Spleen (tissue), 11 donors: ENCODE data around the gene GJB3. TPM values are rescaled to one million over a fixed set of nuclear protein-coding genes. Genes with fewer than 3 reads are reported as not detected.
A peak's percentile ranks its signal among the peaks of the same experiment; 100 is the strongest.

Source experiments
- DNase-seq: peaks from one replicate; pipeline ENCODE4 v3.0.0-alpha.2; 2020
- H3K27ac ChIP-seq, 8 donors: fragments of 200-600 bp; sonication (generic) in 7 of 8; 1 replicate in 4 of 8; 2 replicates in 4 of 8; pipeline versions ENCODE4 v1.5.0 to v1.8.0; 2016 to 2021; ENCODE audit warnings: inconsistent platforms in 4 of 8, mild to moderate bottlenecking in 4 of 8, moderate library complexity in 1 of 8
- H3K27me3 ChIP-seq, 7 donors: fragments of 200-600 bp; sonication (generic) in 6 of 7; replicated peaks in 1 of 7; 1 replicate in 4 of 7; 2 replicates in 3 of 7; pipeline versions ENCODE4 v1.5.0 to v1.8.0; 2016 to 2021; ENCODE audit warnings: inconsistent platforms in 3 of 7, mild to moderate bottlenecking in 1 of 7
- H3K36me3 ChIP-seq, 6 donors: fragments of 200-600 bp; sonication (generic) in 5 of 6; 1 replicate in 4 of 6; 2 replicates in 2 of 6; pipeline versions ENCODE4 v1.5.0 to v1.8.0; 2016 to 2021; ENCODE audit warnings: inconsistent platforms in 2 of 6
- H3K4me1 ChIP-seq, 6 donors: fragments of 200-600 bp; sonication (generic) in 5 of 6; 1 replicate in 3 of 6; 2 replicates in 3 of 6; pipeline versions ENCODE4 v1.5.0 to v1.8.0; 2016 to 2021; ENCODE audit warnings: inconsistent platforms in 3 of 6
- H3K4me3 ChIP-seq, 8 donors: fragments of 200-600 bp; sonication (generic) in 7 of 8; 1 replicate in 4 of 8; 2 replicates in 4 of 8; pipeline versions ENCODE4 v1.5.0 to v1.8.0; 2016 to 2021; ENCODE audit warnings: inconsistent platforms in 4 of 8, mild to moderate bottlenecking in 4 of 8, moderate library complexity in 2 of 8
- H3K9me3 ChIP-seq, 8 donors: fragments of 200-600 bp; sonication (generic) in 7 of 8; 1 replicate in 4 of 8; 2 replicates in 4 of 8; pipeline versions ENCODE4 v1.5.0 to v1.8.0; 2016 to 2021; ENCODE audit warnings: inconsistent platforms in 4 of 8
- POLR2A ChIP-seq, 3 donors: fragments of 450-650 bp; IDR thresholded peaks; one replicate each; pipeline ENCODE4 v1.5.1; 2017; ENCODE audit warnings: antibody characterized with exemption in 3 of 3, mild to moderate bottlenecking in 1 of 3
- POLR2AphosphoS5 ChIP-seq, 3 donors: sonication (generic); formaldehyde crosslinking; IDR thresholded peaks; one replicate each; pipeline ENCODE4 v1.5.1; 2017; ENCODE audit warnings: antibody characterized with exemption in 3 of 3
- WGBS, 5 donors: extraction: QIAGEN DNeasy Blood & Tissue Kit in 3 of 5; methylation state at CpG; one replicate each; pipeline versions ENCODE4 v1.1.5 to v1.1.7; 2013 to 2018; 5-methylcytosine and 5-hydroxymethylcytosine counted together
- intact Hi-C: fragments of 100-400 bp; cut with DNase I; formaldehyde crosslinking; loops from one replicate; pipeline ENCODE4 v1.15.0; 2023; ENCODE audit warnings: low total_unique reads
- polyA plus RNA-seq, 3 donors: library from polyadenylated mRNA; stranded (reverse); fragments of 200-250 nt; gene quantifications; one replicate each; pipeline ENCODE4 v1.2.1, GENCODE V29; 2013
- total RNA-seq, 7 donors: library from RNA; depleted of rRNA in 3 of 7; stranded (reverse); fragments of >200 nt in 3 of 7; fragmentation: NEBNext Ultra II Directional in 4 of 7; extraction: Animal tissue kit (Norgen Biotek cat#: 25700) in 4 of 7; gene quantifications; one replicate each; pipeline versions ENCODE4 v1.1.0 to v1.2.1, GENCODE V29; 2016 to 2021
- TF ChIP-seq, protein P1 (sequence below), 11 experiments: fragments of 200-600 bp in 7 of 11; fragments of 450-650 bp in 4 of 11; sonication (generic) in 4 of 11; IDR thresholded peaks in 8 of 11; conservative IDR thresholded peaks in 3 of 11; 1 replicate in 7 of 11; 2 replicates in 4 of 11; pipeline versions ENCODE4 v1.4.0 to v1.8.0; 2016 to 2021; ENCODE audit warnings: antibody characterized with exemption in 11 of 11, inconsistent platforms in 4 of 11, mild to moderate bottlenecking in 1 of 11
- donor health status: healthy with polysubstance abuse.
- donor health status: DM: no; HTN: no; CAD: no; lungs with moderate emphysema.
- donor health status: DM: no; HTN: no; CAD: no.
- donor health status: Bipolar disorder and iron deficiency.
- donor health status: healthy.
- donor health status: DM: no; HTN: no; CAD: no.
- donor health status: DM: yes; HTN: yes; CAD: no.

GJB3 gene
- total and polyA plus RNA-seq, 10 donors, result 0.11 to 0.23 (median 0.13) TPM; not detected in 7

DNA sequence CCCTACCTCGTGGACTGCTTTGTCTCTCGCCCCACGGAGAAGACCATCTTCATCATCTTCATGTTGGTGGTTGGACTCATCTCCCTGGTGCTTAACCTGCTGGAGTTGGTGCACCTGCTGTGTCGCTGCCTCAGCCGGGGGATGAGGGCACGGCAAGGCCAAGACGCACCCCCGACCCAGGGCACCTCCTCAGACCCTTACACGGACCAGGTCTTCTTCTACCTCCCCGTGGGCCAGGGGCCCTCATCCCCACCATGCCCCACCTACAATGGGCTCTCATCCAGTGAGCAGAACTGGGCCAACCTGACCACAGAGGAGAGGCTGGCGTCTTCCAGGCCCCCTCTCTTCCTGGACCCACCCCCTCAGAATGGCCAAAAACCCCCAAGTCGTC, 13.8 kb downstream of the GJB3 start:
- Histone ChIP-seq H3K27me3 (peaks cover 0 to 42% (median 18%) of the 10 kb centered on the region in 7 donors), H3K9me3 (no peaks in the 10 kb centered on the region), H3K27ac (no peak overlapping the region), H3K4me1 (peaks cover 0 to 20% (median 13%) of the 10 kb centered on the region in 6 donors), H3K36me3 (no peaks in the 10 kb centered on the region), H3K4me3 (peak overlapping the region in 4 of 8 donors; percentile 9 to 60 (median 31))
- intact Hi-C loops, result no loop called here
- no peak for DNase-seq
- no peak for TF ChIP-seq POLR2AphosphoS5 (IDR thresholded peaks at IDR 0.05)
- TF ChIP-seq, protein P1, sequence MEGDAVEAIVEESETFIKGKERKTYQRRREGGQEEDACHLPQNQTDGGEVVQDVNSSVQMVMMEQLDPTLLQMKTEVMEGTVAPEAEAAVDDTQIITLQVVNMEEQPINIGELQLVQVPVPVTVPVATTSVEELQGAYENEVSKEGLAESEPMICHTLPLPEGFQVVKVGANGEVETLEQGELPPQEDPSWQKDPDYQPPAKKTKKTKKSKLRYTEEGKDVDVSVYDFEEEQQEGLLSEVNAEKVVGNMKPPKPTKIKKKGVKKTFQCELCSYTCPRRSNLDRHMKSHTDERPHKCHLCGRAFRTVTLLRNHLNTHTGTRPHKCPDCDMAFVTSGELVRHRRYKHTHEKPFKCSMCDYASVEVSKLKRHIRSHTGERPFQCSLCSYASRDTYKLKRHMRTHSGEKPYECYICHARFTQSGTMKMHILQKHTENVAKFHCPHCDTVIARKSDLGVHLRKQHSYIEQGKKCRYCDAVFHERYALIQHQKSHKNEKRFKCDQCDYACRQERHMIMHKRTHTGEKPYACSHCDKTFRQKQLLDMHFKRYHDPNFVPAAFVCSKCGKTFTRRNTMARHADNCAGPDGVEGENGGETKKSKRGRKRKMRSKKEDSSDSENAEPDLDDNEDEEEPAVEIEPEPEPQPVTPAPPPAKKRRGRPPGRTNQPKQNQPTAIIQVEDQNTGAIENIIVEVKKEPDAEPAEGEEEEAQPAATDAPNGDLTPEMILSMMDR (IDR thresholded peaks at IDR 0.05 in 8 of 11, conservative IDR thresholded peaks at IDR 0.05 in 3 of 11), result no peak
- TF ChIP-seq POLR2A (IDR thresholded peaks at IDR 0.05), result no peak
- WGBS, 5 donors, result 84 to 94% (median 88%) methylated on average over 9 to 12 of the region's 12 CpGs

DNA sequence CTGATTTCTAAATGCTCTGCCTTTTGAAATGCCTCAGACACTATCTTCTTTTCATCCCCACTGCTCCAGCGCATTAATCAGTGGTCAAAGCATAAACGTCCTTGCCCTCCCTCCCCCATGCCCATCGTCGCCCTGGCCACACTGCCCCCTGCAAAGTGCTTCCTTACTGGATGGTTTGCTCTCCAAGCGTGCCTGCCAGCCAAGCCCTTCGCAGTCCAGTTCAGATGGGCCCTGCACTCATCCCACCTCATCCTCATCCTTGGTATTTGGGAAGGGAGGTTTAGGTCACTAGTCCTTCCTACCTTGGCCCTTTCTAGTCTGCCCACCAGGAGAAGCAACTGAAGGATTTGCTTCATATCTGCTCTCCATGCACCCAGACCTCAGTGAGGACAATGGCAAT, 14.9 kb downstream of the GJB3 start:
- 80 to 91% (median 85%) methylated on average over 6 of the region's 6 CpGs for WGBS, 5 donors
- Histone ChIP-seq H3K4me1 (peaks cover 0 to 20% (median 13%) of the 10 kb centered on the region in 6 donors), H3K27me3 (peaks cover 0 to 36% (median 18%) of the 10 kb centered on the region in 7 donors), H3K9me3 (no peaks in the 10 kb centered on the region), H3K4me3 (peak overlapping the region in 5 of 8 donors; percentile 14 to 60 (median 28)), H3K36me3 (no peaks in the 10 kb centered on the region), H3K27ac (no peak overlapping the region)
- DNase-seq, result no peak
- intact Hi-C loops, result no loop called here
- TF ChIP-seq POLR2AphosphoS5 (IDR thresholded peaks at IDR 0.05) (no peak), POLR2A (IDR thresholded peaks at IDR 0.05) (no peak)
- TF ChIP-seq, protein P1 (IDR thresholded peaks at IDR 0.05 in 8 of 11, conservative IDR thresholded peaks at IDR 0.05 in 3 of 11), result no peak

DNA sequence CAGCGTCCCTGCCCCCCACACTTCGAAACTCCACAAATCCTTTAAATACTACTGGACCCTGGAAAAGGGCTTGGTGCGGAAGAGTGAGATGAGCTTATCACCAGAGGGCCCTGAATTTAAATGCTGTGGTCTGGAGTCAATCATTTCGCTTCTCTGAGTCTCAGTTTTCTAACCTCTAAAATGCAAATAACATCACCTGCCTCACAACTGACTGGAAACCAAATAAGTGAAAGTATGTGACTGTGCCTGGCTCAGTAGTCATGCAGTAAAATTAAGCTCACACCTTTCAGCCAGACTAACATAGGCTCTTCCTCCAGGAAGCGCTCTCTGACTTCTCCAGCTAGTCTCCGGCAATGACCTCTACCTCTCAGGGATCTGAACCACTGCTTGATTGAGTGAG, 16.0 kb downstream of the GJB3 start:
- intact Hi-C loops, result no loop called here
- Histone ChIP-seq H3K4me3 (peak overlapping the region in 3 of 8 donors; percentile 28 to 60 (median 34)), H3K27me3 (peaks cover 0 to 25% (median 13%) of the 10 kb centered on the region in 7 donors), H3K27ac (no peak overlapping the region), H3K36me3 (no peaks in the 10 kb centered on the region), H3K9me3 (no peaks in the 10 kb centered on the region), H3K4me1 (peaks cover 0 to 17% (median 11%) of the 10 kb centered on the region in 6 donors)
- WGBS, 5 donors, result 73 to 88% (median 83%) methylated on average over 6 of the region's 6 CpGs
- TF ChIP-seq POLR2A (IDR thresholded peaks at IDR 0.05) (no peak), POLR2AphosphoS5 (IDR thresholded peaks at IDR 0.05) (no peak)
- TF ChIP-seq, protein P1 (IDR thresholded peaks at IDR 0.05 in 8 of 11, conservative IDR thresholded peaks at IDR 0.05 in 3 of 11), result no peak
- DNase-seq, result no peak

DNA sequence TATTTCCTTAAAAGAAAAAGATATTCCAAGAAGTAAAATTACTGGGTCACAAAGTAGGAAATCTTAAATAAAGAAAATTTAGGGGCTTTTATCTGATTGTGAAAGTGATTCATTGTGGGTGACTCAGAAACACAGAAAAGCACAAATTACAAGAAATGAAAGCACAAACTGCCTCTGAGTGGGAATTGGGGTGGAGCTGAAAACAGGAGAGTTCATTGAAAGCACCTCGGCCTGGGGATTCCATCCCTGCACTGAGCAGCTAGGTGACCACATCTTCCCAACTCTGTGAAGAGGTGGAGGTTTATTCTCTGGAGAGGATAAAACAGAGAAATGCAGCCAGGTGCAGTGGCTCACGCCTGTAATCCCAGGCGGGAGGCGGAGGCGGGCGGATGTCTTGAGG, 19.2 kb downstream of the GJB3 start:
- Histone ChIP-seq H3K27ac (no peak overlapping the region), H3K27me3 (no peaks in the 10 kb centered on the region), H3K4me3 (no peak overlapping the region), H3K36me3 (peaks cover 0 to 3% (median 0%) of the 10 kb centered on the region in 6 donors), H3K9me3 (peaks cover 0 to 15% (median 8%) of the 10 kb centered on the region in 8 donors), H3K4me1 (no peaks in the 10 kb centered on the region)
- TF ChIP-seq, protein P1 (IDR thresholded peaks at IDR 0.05 in 8 of 11, conservative IDR thresholded peaks at IDR 0.05 in 3 of 11), result no peak
- TF ChIP-seq POLR2AphosphoS5 (IDR thresholded peaks at IDR 0.05) (no peak), POLR2A (IDR thresholded peaks at IDR 0.05) (no peak)
- 60 to 95% (median 80%) methylated on average over 6 of the region's 6 CpGs for WGBS, 5 donors
- DNase-seq, result no peak
- intact Hi-C loops, result no loop called here
